SK-N-SH treated with all-trans-retinoic acid at 6 μM for 48 hours (cell line): ENCODE results near the gene DDX46.

ENCODE experiments used
- ATAC-seq: fragments of 200-7000 bp; cut with Tn5 transposase; 3 replicates; pipeline ENCODE4 v1.9.1; 2020; ENCODE audit warnings: mild to moderate bottlenecking, moderate library complexity
- ARNTL ChIP-seq: fragments of 450-650 bp; formaldehyde crosslinking; IDR thresholded peaks from 2 replicates; pipeline ENCODE4 v1.5.0; 2020; ENCODE audit warnings: low read depth, mild to moderate bottlenecking, moderate library complexity, borderline replicate concordance
- BACH2 ChIP-seq: fragments of 250-450 bp; sonication (Bioruptor Pico); IDR thresholded peaks from 2 replicates; pipeline ENCODE4 v1.9.0; 2021; ENCODE audit warnings: mild to moderate bottlenecking, borderline replicate concordance
- CSDC2 ChIP-seq: fragments of 250-450 bp; sonication (Bioruptor Pico); IDR thresholded peaks from 2 replicates; pipeline ENCODE4 v1.5.0; 2020; ENCODE audit warnings: mild to moderate bottlenecking, moderate library complexity
- ESRRG ChIP-seq: fragments of 250-450 bp; sonication (Bioruptor Pico); IDR thresholded peaks from 2 replicates; pipeline ENCODE4 v1.6.1; 2021; ENCODE audit warnings: mild to moderate bottlenecking
- GLIS3 ChIP-seq: fragments of 250-450 bp; sonication (Bioruptor Pico); IDR thresholded peaks from 2 replicates; pipeline ENCODE4 v1.5.0; 2020; ENCODE audit warnings: mild to moderate bottlenecking, moderate library complexity
- ISL1 ChIP-seq: fragments of 250-450 bp; sonication (Bioruptor Pico); IDR thresholded peaks from 2 replicates; pipeline ENCODE4 v2.1.2; 2022; ENCODE audit warnings: mild to moderate bottlenecking, moderate library complexity
- OSR1 ChIP-seq: fragments of 250-450 bp; sonication (Bioruptor Pico); IDR thresholded peaks from 2 replicates; pipeline ENCODE4 v1.8.0; 2022; ENCODE audit warnings: moderate library complexity, mild to moderate bottlenecking, inconsistent platforms
- PPARA ChIP-seq: fragments of 250-450 bp; sonication (Bioruptor Pico); IDR thresholded peaks from 2 replicates; pipeline ENCODE4 v1.5.0; 2020; ENCODE audit warnings: mild to moderate bottlenecking, borderline replicate concordance
- RARB ChIP-seq: fragments of 250-450 bp; sonication (Bioruptor Pico); IDR thresholded peaks from 2 replicates; pipeline ENCODE4 v1.8.0; 2021; ENCODE audit warnings: mild to moderate bottlenecking, moderate library complexity
- SNAI2 ChIP-seq: fragments of 250-450 bp; sonication (Bioruptor Pico); IDR thresholded peaks from 2 replicates; pipeline ENCODE4 v1.5.0; 2020; ENCODE audit warnings: mild to moderate bottlenecking, moderate library complexity
- TCF4 ChIP-seq: fragments of 250-450 bp; sonication (Bioruptor Pico); IDR thresholded peaks from 2 replicates; pipeline ENCODE4 v1.8.0; 2021; ENCODE audit warnings: mild to moderate bottlenecking, moderate library complexity, borderline replicate concordance
- TOX ChIP-seq: fragments of 250-450 bp; sonication (Bioruptor Pico); IDR thresholded peaks from 2 replicates; pipeline ENCODE4 v1.8.0; 2021; ENCODE audit warnings: mild to moderate bottlenecking, moderate library complexity, borderline replicate concordance
- ZC3H10 ChIP-seq: fragments of 250-450 bp; sonication (Bioruptor Pico); IDR thresholded peaks from 2 replicates; pipeline ENCODE4 v1.5.1; 2021; ENCODE audit warnings: mild to moderate bottlenecking, moderate library complexity
- ZFP3 ChIP-seq: fragments of 250-450 bp; sonication (Bioruptor Pico); IDR thresholded peaks from 2 replicates; pipeline ENCODE4 v1.5.0; 2020; ENCODE audit warnings: mild to moderate bottlenecking, moderate library complexity
- ZFP30 ChIP-seq: fragments of 450-650 bp; formaldehyde crosslinking; IDR thresholded peaks from 2 replicates; pipeline ENCODE4 v1.5.0; 2022; ENCODE audit warnings: mild to moderate bottlenecking, moderate library complexity
- ZNF565 ChIP-seq: fragments of 450-650 bp; formaldehyde crosslinking; conservative IDR thresholded peaks from 2 replicates; pipeline ENCODE4 v1.5.0; 2020; ENCODE audit warnings: low read depth, mild to moderate bottlenecking, moderate library complexity
- ZNF70 ChIP-seq: fragments of 450-650 bp; formaldehyde crosslinking; IDR thresholded peaks from 2 replicates; pipeline ENCODE4 v1.5.0; 2020; ENCODE audit warnings: mild to moderate bottlenecking, moderate library complexity
- ZNF8 ChIP-seq: fragments of 450-650 bp; formaldehyde crosslinking; IDR thresholded peaks from 2 replicates; pipeline ENCODE4 v1.5.0; 2020; ENCODE audit warnings: mild to moderate bottlenecking, moderate library complexity
- TF ChIP-seq, protein P1 (sequence below): fragments of 250-450 bp; sonication (Bioruptor Pico); IDR thresholded peaks from 2 replicates; pipeline ENCODE4 v1.5.1; 2021; ENCODE audit warnings: mild to moderate bottlenecking, moderate library complexity
- TF ChIP-seq, protein P2 (sequence below): fragments of 250-450 bp; sonication (Bioruptor Pico); IDR thresholded peaks from 2 replicates; pipeline ENCODE4 v1.5.0; 2020; ENCODE audit warnings: mild to moderate bottlenecking, moderate library complexity
- TF ChIP-seq, protein P3 (sequence below): fragments of 250-450 bp; sonication (Bioruptor Pico); IDR thresholded peaks from 2 replicates; pipeline ENCODE4 v1.8.0; 2021; ENCODE audit warnings: low read depth, mild to moderate bottlenecking, moderate library complexity, borderline replicate concordance
- TF ChIP-seq, protein P4 (sequence below): fragments of 250-450 bp; sonication (Bioruptor Pico); IDR thresholded peaks from 2 replicates; pipeline ENCODE4 v1.5.1; 2020; ENCODE audit warnings: low read depth, mild to moderate bottlenecking, moderate library complexity

DDX46 gene

DNA sequence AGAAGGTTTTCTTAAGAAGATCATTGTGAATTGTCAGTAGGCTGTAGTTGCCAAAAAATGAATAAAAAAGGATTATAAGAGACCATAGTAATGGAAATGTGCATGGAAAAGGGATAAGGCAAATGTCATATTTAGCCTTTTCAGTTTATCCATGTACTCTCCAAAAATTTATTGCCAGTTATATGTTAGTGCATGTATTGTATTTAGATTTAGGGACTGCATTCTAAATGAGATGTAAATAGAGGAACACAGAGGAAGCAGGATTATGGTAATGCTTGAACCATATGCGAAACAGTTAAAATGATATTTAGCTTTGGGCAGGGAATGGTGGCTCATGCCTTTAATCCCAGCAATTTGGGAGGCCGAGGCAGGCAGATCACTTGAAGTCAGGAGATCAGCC is 33.0 kb downstream of the DDX46 start:
- no peak for ATAC-seq
- TF ChIP-seq SNAI2 (CRISPR knock-in tag) (no peak), TCF4 (CRISPR knock-in tag) (no peak), CSDC2 (CRISPR knock-in tag) (no peak), TOX (no peak), ARNTL (CRISPR knock-in tag) (no peak), RARB (CRISPR knock-in tag) (no peak), ZFP30 (CRISPR knock-in tag) (no peak), OSR1 (no peak), PPARA (no peak), GLIS3 (CRISPR knock-in tag) (no peak), ZFP3 (no peak), ZNF8 (CRISPR knock-in tag) (no peak), ZNF565 (no peak), BACH2 (no peak), ZC3H10 (CRISPR knock-in tag) (no peak), ISL1 (CRISPR knock-in tag) (no peak)
- TF ChIP-seq, protein P1, sequence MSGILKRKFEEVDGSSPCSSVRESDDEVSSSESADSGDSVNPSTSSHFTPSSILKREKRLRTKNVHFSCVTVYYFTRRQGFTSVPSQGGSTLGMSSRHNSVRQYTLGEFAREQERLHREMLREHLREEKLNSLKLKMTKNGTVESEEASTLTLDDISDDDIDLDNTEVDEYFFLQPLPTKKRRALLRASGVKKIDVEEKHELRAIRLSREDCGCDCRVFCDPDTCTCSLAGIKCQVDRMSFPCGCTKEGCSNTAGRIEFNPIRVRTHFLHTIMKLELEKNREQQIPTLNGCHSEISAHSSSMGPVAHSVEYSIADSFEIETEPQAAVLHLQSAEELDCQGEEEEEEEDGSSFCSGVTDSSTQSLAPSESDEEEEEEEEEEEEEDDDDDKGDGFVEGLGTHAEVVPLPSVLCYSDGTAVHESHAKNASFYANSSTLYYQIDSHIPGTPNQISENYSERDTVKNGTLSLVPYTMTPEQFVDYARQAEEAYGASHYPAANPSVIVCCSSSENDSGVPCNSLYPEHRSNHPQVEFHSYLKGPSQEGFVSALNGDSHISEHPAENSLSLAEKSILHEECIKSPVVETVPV (CRISPR knock-in tag): no peak
- TF ChIP-seq, protein P2, sequence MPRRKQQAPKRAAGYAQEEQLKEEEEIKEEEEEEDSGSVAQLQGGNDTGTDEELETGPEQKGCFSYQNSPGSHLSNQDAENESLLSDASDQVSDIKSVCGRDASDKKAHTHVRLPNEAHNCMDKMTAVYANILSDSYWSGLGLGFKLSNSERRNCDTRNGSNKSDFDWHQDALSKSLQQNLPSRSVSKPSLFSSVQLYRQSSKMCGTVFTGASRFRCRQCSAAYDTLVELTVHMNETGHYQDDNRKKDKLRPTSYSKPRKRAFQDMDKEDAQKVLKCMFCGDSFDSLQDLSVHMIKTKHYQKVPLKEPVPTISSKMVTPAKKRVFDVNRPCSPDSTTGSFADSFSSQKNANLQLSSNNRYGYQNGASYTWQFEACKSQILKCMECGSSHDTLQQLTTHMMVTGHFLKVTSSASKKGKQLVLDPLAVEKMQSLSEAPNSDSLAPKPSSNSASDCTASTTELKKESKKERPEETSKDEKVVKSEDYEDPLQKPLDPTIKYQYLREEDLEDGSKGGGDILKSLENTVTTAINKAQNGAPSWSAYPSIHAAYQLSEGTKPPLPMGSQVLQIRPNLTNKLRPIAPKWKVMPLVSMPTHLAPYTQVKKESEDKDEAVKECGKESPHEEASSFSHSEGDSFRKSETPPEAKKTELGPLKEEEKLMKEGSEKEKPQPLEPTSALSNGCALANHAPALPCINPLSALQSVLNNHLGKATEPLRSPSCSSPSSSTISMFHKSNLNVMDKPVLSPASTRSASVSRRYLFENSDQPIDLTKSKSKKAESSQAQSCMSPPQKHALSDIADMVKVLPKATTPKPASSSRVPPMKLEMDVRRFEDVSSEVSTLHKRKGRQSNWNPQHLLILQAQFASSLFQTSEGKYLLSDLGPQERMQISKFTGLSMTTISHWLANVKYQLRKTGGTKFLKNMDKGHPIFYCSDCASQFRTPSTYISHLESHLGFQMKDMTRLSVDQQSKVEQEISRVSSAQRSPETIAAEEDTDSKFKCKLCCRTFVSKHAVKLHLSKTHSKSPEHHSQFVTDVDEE (CRISPR knock-in tag): no peak
- TF ChIP-seq, protein P3, sequence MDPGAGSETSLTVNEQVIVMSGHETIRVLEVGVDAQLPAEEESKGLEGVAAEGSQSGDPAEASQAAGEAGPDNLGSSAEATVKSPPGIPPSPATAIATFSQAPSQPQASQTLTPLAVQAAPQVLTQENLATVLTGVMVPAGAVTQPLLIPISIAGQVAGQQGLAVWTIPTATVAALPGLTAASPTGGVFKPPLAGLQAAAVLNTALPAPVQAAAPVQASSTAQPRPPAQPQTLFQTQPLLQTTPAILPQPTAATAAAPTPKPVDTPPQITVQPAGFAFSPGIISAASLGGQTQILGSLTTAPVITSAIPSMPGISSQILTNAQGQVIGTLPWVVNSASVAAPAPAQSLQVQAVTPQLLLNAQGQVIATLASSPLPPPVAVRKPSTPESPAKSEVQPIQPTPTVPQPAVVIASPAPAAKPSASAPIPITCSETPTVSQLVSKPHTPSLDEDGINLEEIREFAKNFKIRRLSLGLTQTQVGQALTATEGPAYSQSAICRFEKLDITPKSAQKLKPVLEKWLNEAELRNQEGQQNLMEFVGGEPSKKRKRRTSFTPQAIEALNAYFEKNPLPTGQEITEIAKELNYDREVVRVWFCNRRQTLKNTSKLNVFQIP (CRISPR knock-in tag): no peak
- TF ChIP-seq, protein P4, sequence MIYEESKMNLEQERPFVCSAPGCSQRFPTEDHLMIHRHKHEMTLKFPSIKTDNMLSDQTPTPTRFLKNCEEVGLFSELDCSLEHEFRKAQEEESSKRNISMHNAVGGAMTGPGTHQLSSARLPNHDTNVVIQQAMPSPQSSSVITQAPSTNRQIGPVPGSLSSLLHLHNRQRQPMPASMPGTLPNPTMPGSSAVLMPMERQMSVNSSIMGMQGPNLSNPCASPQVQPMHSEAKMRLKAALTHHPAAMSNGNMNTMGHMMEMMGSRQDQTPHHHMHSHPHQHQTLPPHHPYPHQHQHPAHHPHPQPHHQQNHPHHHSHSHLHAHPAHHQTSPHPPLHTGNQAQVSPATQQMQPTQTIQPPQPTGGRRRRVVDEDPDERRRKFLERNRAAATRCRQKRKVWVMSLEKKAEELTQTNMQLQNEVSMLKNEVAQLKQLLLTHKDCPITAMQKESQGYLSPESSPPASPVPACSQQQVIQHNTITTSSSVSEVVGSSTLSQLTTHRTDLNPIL (CRISPR knock-in tag): no peak

DNA sequence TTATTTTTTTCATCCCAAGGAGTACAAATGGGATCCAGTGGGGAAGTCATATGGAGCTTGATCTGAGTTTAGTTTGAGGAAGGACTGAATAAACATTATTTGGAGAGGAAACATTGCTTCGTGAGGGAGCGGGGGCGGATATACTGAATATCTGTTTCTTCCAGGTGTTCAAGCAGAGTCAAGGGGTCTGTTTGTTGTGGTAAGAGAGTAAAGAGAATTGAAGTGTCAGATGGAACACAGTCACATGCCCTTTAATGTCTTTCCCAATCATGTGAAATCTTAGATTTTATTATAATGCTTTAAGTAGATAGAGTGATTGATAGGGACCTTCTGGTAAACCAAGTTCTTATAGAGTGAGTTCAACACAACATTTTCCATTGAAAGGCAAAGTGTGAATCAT is 33.7 kb downstream of the DDX46 start:
- TF ChIP-seq TCF4 (CRISPR knock-in tag) (no peak), ARNTL (CRISPR knock-in tag) (no peak), SNAI2 (CRISPR knock-in tag) (no peak), ZNF565 (no peak), RARB (CRISPR knock-in tag) (no peak), ZFP3 (no peak), OSR1 (no peak), ZC3H10 (CRISPR knock-in tag) (no peak), GLIS3 (CRISPR knock-in tag) (no peak), ZNF70 (no peak), PPARA (no peak), ISL1 (CRISPR knock-in tag) (no peak), ZFP30 (CRISPR knock-in tag) (no peak), ZNF8 (CRISPR knock-in tag) (no peak)
- TF ChIP-seq, protein P1 (CRISPR knock-in tag): no peak
- ATAC-seq: no peak

DNA sequence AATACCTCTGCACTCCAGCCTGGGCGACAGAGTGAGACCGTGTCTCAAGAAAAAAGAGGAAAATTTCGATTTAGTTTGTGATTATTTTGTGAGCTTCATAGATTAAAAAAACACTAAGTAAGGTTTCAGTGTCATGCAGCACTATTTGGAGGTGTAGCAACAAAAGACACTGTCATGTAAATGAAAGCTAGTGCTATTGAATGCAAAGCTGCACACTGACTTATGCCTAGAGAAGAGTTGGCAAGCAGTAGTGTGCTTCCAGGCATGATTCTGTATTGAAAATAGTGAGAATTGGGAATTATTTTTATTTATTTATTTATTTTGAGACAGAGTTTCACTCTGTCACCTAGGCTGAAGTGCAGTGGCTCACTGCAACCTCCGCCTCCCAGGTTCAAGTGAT is 34.5 kb downstream of the DDX46 start:
- no peak for ATAC-seq
- TF ChIP-seq ZNF8 (CRISPR knock-in tag) (no peak), CSDC2 (CRISPR knock-in tag) (no peak), ZC3H10 (CRISPR knock-in tag) (no peak), TOX (no peak), ZNF565 (no peak), ESRRG (CRISPR knock-in tag) (no peak), TCF4 (CRISPR knock-in tag) (no peak), GLIS3 (CRISPR knock-in tag) (no peak), BACH2 (no peak), SNAI2 (CRISPR knock-in tag) (no peak), ISL1 (CRISPR knock-in tag) (no peak), ARNTL (CRISPR knock-in tag) (no peak), PPARA (no peak), OSR1 (no peak), ZFP3 (no peak), ZNF70 (no peak)
- TF ChIP-seq, protein P3 (CRISPR knock-in tag): no peak
- TF ChIP-seq, all 23 proteins: peak for 0
